IgD-negative memory B cell (primary cell): ENCODE measurements around the gene EPM2AIP1. TPM values are rescaled to one million over a fixed set of nuclear protein-coding genes. Genes with fewer than 3 reads are reported as not detected.

ENCODE experiments used
- H3K27ac Mint-ChIP-seq, 3 donors: one replicate each; pipeline ENCODE4 v1.8.0; 2020 to 2022; ENCODE audit warnings: mild to moderate bottlenecking in 3 of 3, mixed read lengths in 3 of 3, moderate library complexity in 1 of 3
- H3K27me3 Mint-ChIP-seq: one replicate; pipeline ENCODE4 v1.8.0; 2021; ENCODE audit warnings: mixed read lengths
- H3K36me3 Mint-ChIP-seq: one replicate; pipeline ENCODE4 v1.8.0; 2020; ENCODE audit warnings: mild to moderate bottlenecking, mixed read lengths
- H3K4me1 Mint-ChIP-seq, 3 donors: one replicate each; pipeline ENCODE4 v1.8.0; 2020 to 2022; ENCODE audit warnings: mixed read lengths in 3 of 3, mild to moderate bottlenecking in 1 of 3
- H3K4me3 Mint-ChIP-seq, 4 donors: one replicate each; pipeline ENCODE4 v1.8.0; 2020 to 2022; ENCODE audit warnings: mild to moderate bottlenecking in 4 of 4, mixed read lengths in 4 of 4, moderate library complexity in 3 of 4
- H3K9me3 Mint-ChIP-seq, 3 donors: one replicate each; pipeline ENCODE4 v1.8.0; 2020 to 2021; ENCODE audit warnings: mixed read lengths in 3 of 3, mild to moderate bottlenecking in 1 of 3
- polyA plus RNA-seq: library from polyadenylated mRNA; unstranded; fragments of 300-500 nt; fragmentation: Illumina TruSeq; gene quantifications from one replicate; pipeline ENCODE4 v1.2.3, GENCODE V29; 2021

Gene EPM2AIP1
- polyA plus RNA-seq, 1 donor from 2014 or later = 4.1 TPM

- Mint-ChIP-seq H3K27ac (peak overlapping the region in 1 of 3 donors; percentile 69), H3K4me3 (no peak overlapping the region), H3K27me3 (no peaks in the 10 kb centered on the region), H3K36me3 (peaks cover 9% of the 10 kb centered on the region), H3K9me3 (no peaks in the 10 kb centered on the region), H3K4me1 (peaks cover 4 to 22% (median 11%) of the 10 kb centered on the region in 3 donors)
Measured at GRCh38 chr3:37024820-37025405, 32.0 kb upstream of the EPM2AIP1 start.

GRCh38 chr3:37024092-37024491 lies 31.2 kb upstream of the EPM2AIP1 start:
- Mint-ChIP-seq H3K9me3 (no peaks in the 10 kb centered on the region), H3K27me3 (no peaks in the 10 kb centered on the region), H3K4me1 (peaks cover 4 to 22% (median 11%) of the 10 kb centered on the region in 3 donors), H3K36me3 (peaks cover 9% of the 10 kb centered on the region), H3K27ac (peak overlapping the region in 2 of 3 donors; percentile 46 to 69), H3K4me3 (no peak overlapping the region)

- H3K9me3 Mint-ChIP-seq = no peaks in the 10 kb centered on the region
- no peak overlapping the region for H3K4me3 Mint-ChIP-seq
- no peaks in the 10 kb centered on the region for H3K27me3 Mint-ChIP-seq
- H3K27ac Mint-ChIP-seq = peak overlapping the region in 1 of 3 donors; percentile 2
- H3K4me1 Mint-ChIP-seq = peaks cover 0 to 4% (median 2%) of the 10 kb centered on the region in 3 donors
- no peaks in the 10 kb centered on the region for H3K36me3 Mint-ChIP-seq
Measured at GRCh38 chr3:37017683-37018082, 24.8 kb upstream of the EPM2AIP1 start.

GRCh38 chr3:37016903-37017302 lies 24.0 kb upstream of the EPM2AIP1 start:
- Mint-ChIP-seq H3K27me3 (no peaks in the 10 kb centered on the region), H3K4me1 (no peaks in the 10 kb centered on the region), H3K9me3 (no peaks in the 10 kb centered on the region), H3K27ac (peak overlapping the region in 1 of 3 donors; percentile 2), H3K4me3 (no peak overlapping the region), H3K36me3 (no peaks in the 10 kb centered on the region)

GRCh38 chr3:37015642-37016041 lies 22.7 kb upstream of the EPM2AIP1 start:
- H3K4me3 Mint-ChIP-seq = no peak overlapping the region
- H3K36me3 Mint-ChIP-seq = peaks cover 3% of the 10 kb centered on the region
- no peaks in the 10 kb centered on the region for H3K27me3 Mint-ChIP-seq
- no peak overlapping the region for H3K27ac Mint-ChIP-seq
- no peaks in the 10 kb centered on the region for H3K4me1 Mint-ChIP-seq
- no peaks in the 10 kb centered on the region for H3K9me3 Mint-ChIP-seq

- Mint-ChIP-seq H3K27ac (no peak overlapping the region), H3K4me3 (no peak overlapping the region), H3K9me3 (no peaks in the 10 kb centered on the region), H3K27me3 (no peaks in the 10 kb centered on the region), H3K4me1 (no peaks in the 10 kb centered on the region), H3K36me3 (peaks cover 3% of the 10 kb centered on the region)
Measured at GRCh38 chr3:37014620-37015019, 21.7 kb upstream of the EPM2AIP1 start.

GRCh38 chr3:36993326-36994283 lies 674 bp upstream of the EPM2AIP1 start, which contains the start of gene MLH1:
TSS of gene MLH1 (plus strand) at chr3:36993518. CDS start at chr3:36993548, 30 bp downstream.
- Mint-ChIP-seq H3K4me3 (no peak within 1 kb of the TSS), H3K27me3 (no peaks in the 10 kb centered on the region), H3K36me3 (peaks cover 13% of the 10 kb centered on the region), H3K9me3 (no peaks in the 10 kb centered on the region), H3K27ac (no peak within 1 kb of the TSS), H3K4me1 (peaks cover 14 to 32% (median 24%) of the 10 kb centered on the region in 3 donors)

GRCh38 chr3:36991923-36992805 lies 767 bp downstream of the EPM2AIP1 start:
- Mint-ChIP-seq H3K27me3 (no peaks in the 10 kb centered on the region), H3K4me1 (peaks cover 21 to 35% (median 30%) of the 10 kb centered on the region in 3 donors), H3K27ac (no peak overlapping the region), H3K4me3 (no peak overlapping the region), H3K36me3 (peaks cover 9% of the 10 kb centered on the region), H3K9me3 (no peaks in the 10 kb centered on the region)

GRCh38 chr3:36991147-36991546 lies 1.8 kb downstream of the EPM2AIP1 start:
- Mint-ChIP-seq H3K27me3 (no peaks in the 10 kb centered on the region), H3K4me3 (peak overlapping the region in 1 of 4 donors; percentile 71), H3K4me1 (peaks cover 21 to 32% (median 28%) of the 10 kb centered on the region in 3 donors), H3K27ac (no peak overlapping the region), H3K36me3 (peaks cover 8% of the 10 kb centered on the region), H3K9me3 (no peaks in the 10 kb centered on the region)

- Mint-ChIP-seq H3K36me3 (peaks cover 12% of the 10 kb centered on the region), H3K27me3 (no peaks in the 10 kb centered on the region), H3K4me3 (peak overlapping the region; percentile 44 to 86 (median 75)), H3K4me1 (peaks cover 26 to 32% (median 28%) of the 10 kb centered on the region in 3 donors), H3K27ac (peak overlapping the region in 1 of 3 donors; percentile 86), H3K9me3 (no peaks in the 10 kb centered on the region)
Measured at GRCh38 chr3:36989568-36989967, 3.4 kb downstream of the EPM2AIP1 start.

GRCh38 chr3:36989005-36989404 lies 3.9 kb downstream of the EPM2AIP1 start:
- Mint-ChIP-seq H3K27me3 (no peaks in the 10 kb centered on the region), H3K27ac (peak overlapping the region in 2 of 3 donors; percentile 14 to 86), H3K4me3 (peak overlapping the region; percentile 58 to 86 (median 75)), H3K9me3 (no peaks in the 10 kb centered on the region), H3K36me3 (peaks cover 13% of the 10 kb centered on the region), H3K4me1 (peaks cover 26 to 32% (median 28%) of the 10 kb centered on the region in 3 donors)

GRCh38 chr3:36988356-36988755 lies 4.6 kb downstream of the EPM2AIP1 start:
- no peaks in the 10 kb centered on the region for H3K9me3 Mint-ChIP-seq
- peaks cover 26 to 32% (median 28%) of the 10 kb centered on the region in 3 donors for H3K4me1 Mint-ChIP-seq
- H3K27ac Mint-ChIP-seq = peak overlapping the region; percentile 54 to 86 (median 61)
- H3K4me3 Mint-ChIP-seq = peak overlapping the region; percentile 72 to 86 (median 82)
- peaks cover 17% of the 10 kb centered on the region for H3K36me3 Mint-ChIP-seq
- no peaks in the 10 kb centered on the region for H3K27me3 Mint-ChIP-seq

GRCh38 chr3:36981006-36981405 lies 11.9 kb downstream of the EPM2AIP1 start:
- Mint-ChIP-seq H3K27ac (no peak overlapping the region), H3K27me3 (no peaks in the 10 kb centered on the region), H3K36me3 (peaks cover 27% of the 10 kb centered on the region), H3K4me3 (no peak overlapping the region), H3K4me1 (peaks cover 0 to 3% (median 2%) of the 10 kb centered on the region in 3 donors), H3K9me3 (peaks cover 3 to 9% (median 5%) of the 10 kb centered on the region in 3 donors)

GRCh38 chr3:36973139-36973538 lies 19.8 kb downstream of the EPM2AIP1 start:
- Mint-ChIP-seq H3K4me1 (peaks cover 8 to 15% (median 14%) of the 10 kb centered on the region in 3 donors), H3K9me3 (peaks cover 0 to 5% (median 0%) of the 10 kb centered on the region in 3 donors), H3K27me3 (no peaks in the 10 kb centered on the region), H3K27ac (no peak overlapping the region), H3K36me3 (no peaks in the 10 kb centered on the region), H3K4me3 (no peak overlapping the region)
